Karpas-422 (cell line): Measurements from ENCODE around the gene STT3A. TPM values are rescaled to one million over a fixed set of nuclear protein-coding genes. Genes with fewer than 3 reads are reported as not detected.

ENCODE experiments used
- DNase-seq: peaks from one replicate; pipeline ENCODE4 v3.0.0-alpha.2; 2015
- H2AFZ ChIP-seq: fragments of 200-600 bp; sonication (generic); 2 replicates; pipeline ENCODE4 v1.6.1; 2014; ENCODE audit warnings: antibody characterized with exemption, low read length, mixed read lengths
- H3K27ac ChIP-seq: fragments of 200-600 bp; sonication (generic); 2 replicates; pipeline ENCODE4 v1.5.1; 2014; ENCODE audit warnings: mild to moderate bottlenecking, low read length, moderate library complexity
- H3K27me3 ChIP-seq: fragments of 200-600 bp; sonication (generic); 2 replicates; pipeline ENCODE4 v1.6.1; 2014; ENCODE audit warnings: low read length, mixed read lengths
- H3K36me3 ChIP-seq: fragments of 200-600 bp; sonication (generic); 2 replicates; pipeline ENCODE4 v1.6.1; 2014; ENCODE audit warnings: low read length, mixed read lengths; ENCODE audit not compliant: insufficient read depth
- H3K4me1 ChIP-seq: fragments of 200-600 bp; sonication (generic); 2 replicates; pipeline ENCODE4 v1.6.1; 2014; ENCODE audit warnings: mild to moderate bottlenecking, low read length, mixed read lengths
- H3K4me2 ChIP-seq: fragments of 200-600 bp; sonication (generic); 2 replicates; pipeline ENCODE4 v1.6.1; 2014; ENCODE audit warnings: low read length, low read depth, mild to moderate bottlenecking; ENCODE audit not compliant: poor library complexity, severe bottlenecking
- H3K4me3 ChIP-seq: fragments of 200-600 bp; sonication (generic); 2 replicates; pipeline ENCODE4 v1.5.1; 2014; ENCODE audit warnings: mild to moderate bottlenecking, antibody characterized with exemption, low read length, mixed read lengths
- H3K79me2 ChIP-seq: fragments of 200-600 bp; sonication (generic); 2 replicates; pipeline ENCODE4 v1.6.1; 2014; ENCODE audit warnings: mild to moderate bottlenecking, low read length, mixed read lengths
- H3K9ac ChIP-seq: fragments of 200-600 bp; sonication (generic); 2 replicates; pipeline ENCODE4 v1.6.0; 2014; ENCODE audit warnings: low read length
- H3K9me2 ChIP-seq: fragments of 200-600 bp; sonication (generic), shearing (Covaris generic); replicated peaks from 2 replicates; pipeline ENCODE4 v1.6.0; 2014; ENCODE audit warnings: mild to moderate bottlenecking, low read length, moderate library complexity; ENCODE audit not compliant: insufficient read depth
- H3K9me3 ChIP-seq: fragments of 300-700, 200-600 bp; sonication (generic); 2 replicates; pipeline ENCODE4 v1.6.1; 2014; ENCODE audit warnings: low read length, mixed read lengths
- H4K20me1 ChIP-seq: fragments of 200-600 bp; sonication (generic); 2 replicates; pipeline ENCODE4 v1.6.1; 2014; ENCODE audit warnings: mild to moderate bottlenecking, antibody characterized with exemption, low read length, low read depth; ENCODE audit not compliant: insufficient read depth
- total RNA-seq: library from RNA; depleted of rRNA; stranded (reverse); fragments of >200 nt; shearing (Covaris generic); gene quantifications from 2 replicates; pipeline ENCODE4 v1.2.3, GENCODE V29; 2014; ENCODE audit warnings: low replicate concordance

The STT3A gene
- total RNA-seq, 1 experiment from 2014 or later, result 76.2 TPM

GRCh38 chr11:125645871-125646270, 53.2 kb downstream of the STT3A start:
- peaks cover 28% of the 10 kb centered on the region for H3K79me2 ChIP-seq
- no peak overlapping the region for H3K4me2 ChIP-seq
- H3K27ac ChIP-seq, result no peak overlapping the region
- H3K27me3 ChIP-seq, result no peaks in the 10 kb centered on the region
- H3K9me3 ChIP-seq, result no peaks in the 10 kb centered on the region
- no peaks in the 10 kb centered on the region for H3K4me1 ChIP-seq
- H3K9me2 ChIP-seq, result no peaks in the 10 kb centered on the region
- H4K20me1 ChIP-seq, result no peaks in the 10 kb centered on the region
- no peak overlapping the region for H2AFZ ChIP-seq
- DNase-seq, result no peak
- no peak overlapping the region for H3K9ac ChIP-seq
- no peak overlapping the region for H3K4me3 ChIP-seq
- H3K36me3 ChIP-seq, result peaks cover 25% of the 10 kb centered on the region

- no peak overlapping the region for H3K4me2 ChIP-seq
- no peaks in the 10 kb centered on the region for H3K27me3 ChIP-seq
- H3K9ac ChIP-seq, result no peak overlapping the region
- no peak overlapping the region for H2AFZ ChIP-seq
- H3K36me3 ChIP-seq, result peaks cover 17% of the 10 kb centered on the region
- DNase-seq, result no peak
- H3K4me3 ChIP-seq, result no peak overlapping the region
- no peaks in the 10 kb centered on the region for H3K4me1 ChIP-seq
- H3K79me2 ChIP-seq, result peaks cover 40% of the 10 kb centered on the region
- no peaks in the 10 kb centered on the region for H4K20me1 ChIP-seq
- H3K27ac ChIP-seq, result no peak overlapping the region
- H3K9me2 ChIP-seq, result no peaks in the 10 kb centered on the region
- H3K9me3 ChIP-seq, result no peaks in the 10 kb centered on the region
Observed at GRCh38 chr11:125649465-125650166, 57.0 kb downstream of the STT3A start.

GRCh38 chr11:125662689-125663088, 70.0 kb downstream of the STT3A start:
- H3K4me3 ChIP-seq, result no peak overlapping the region
- no peaks in the 10 kb centered on the region for H3K9me2 ChIP-seq
- H3K27ac ChIP-seq, result no peak overlapping the region
- H3K79me2 ChIP-seq, result peaks cover 43% of the 10 kb centered on the region
- no peak overlapping the region for H3K9ac ChIP-seq
- no peaks in the 10 kb centered on the region for H3K9me3 ChIP-seq
- no peak for DNase-seq
- peaks cover 19% of the 10 kb centered on the region for H3K36me3 ChIP-seq
- no peaks in the 10 kb centered on the region for H3K27me3 ChIP-seq
- H2AFZ ChIP-seq, result no peak overlapping the region
- H4K20me1 ChIP-seq, result no peaks in the 10 kb centered on the region
- H3K4me2 ChIP-seq, result no peak overlapping the region
- H3K4me1 ChIP-seq, result peaks cover 4% of the 10 kb centered on the region; the same call in 1 of the 2 replicates

GRCh38 chr11:125663910-125664309, 71.3 kb downstream of the STT3A start:
- H3K79me2 ChIP-seq, result peaks cover 44% of the 10 kb centered on the region
- H3K27me3 ChIP-seq, result no peaks in the 10 kb centered on the region
- H4K20me1 ChIP-seq, result no peaks in the 10 kb centered on the region
- H3K36me3 ChIP-seq, result peaks cover 19% of the 10 kb centered on the region
- no peaks in the 10 kb centered on the region for H3K9me2 ChIP-seq
- H3K27ac ChIP-seq, result no peak overlapping the region
- no peak overlapping the region for H3K9ac ChIP-seq
- peaks cover 4% of the 10 kb centered on the region; the same call in 1 of the 2 replicates for H3K4me1 ChIP-seq
- no peaks in the 10 kb centered on the region for H3K9me3 ChIP-seq
- no peak overlapping the region for H3K4me3 ChIP-seq
- H2AFZ ChIP-seq, result no peak overlapping the region
- DNase-seq, result no peak
- H3K4me2 ChIP-seq, result no peak overlapping the region

GRCh38 chr11:125667151-125667550, 74.5 kb downstream of the STT3A start:
- Histone ChIP-seq H3K4me1 (peaks cover 4% of the 10 kb centered on the region; the same call in 1 of the 2 replicates), H3K27ac (no peak overlapping the region), H3K9me2 (no peaks in the 10 kb centered on the region), H3K4me2 (no peak overlapping the region), H3K36me3 (peaks cover 12% of the 10 kb centered on the region; the same call in 1 of the 2 replicates), H3K9ac (no peak overlapping the region), H4K20me1 (no peaks in the 10 kb centered on the region), H3K9me3 (no peaks in the 10 kb centered on the region), H2AFZ (no peak overlapping the region), H3K27me3 (no peaks in the 10 kb centered on the region), H3K4me3 (no peak overlapping the region), H3K79me2 (peaks cover 38% of the 10 kb centered on the region)
- DNase-seq, result no peak

- H3K4me2 ChIP-seq, result no peak overlapping the region
- DNase-seq, result no peak
- H3K79me2 ChIP-seq, result peaks cover 20% of the 10 kb centered on the region
- no peaks in the 10 kb centered on the region for H3K4me1 ChIP-seq
- no peaks in the 10 kb centered on the region for H4K20me1 ChIP-seq
- H3K27me3 ChIP-seq, result no peaks in the 10 kb centered on the region
- H3K9ac ChIP-seq, result no peak overlapping the region
- no peak overlapping the region for H2AFZ ChIP-seq
- H3K9me3 ChIP-seq, result no peaks in the 10 kb centered on the region
- H3K4me3 ChIP-seq, result no peak overlapping the region
- H3K9me2 ChIP-seq, result no peaks in the 10 kb centered on the region
- H3K27ac ChIP-seq, result no peak overlapping the region
- peaks cover 8% of the 10 kb centered on the region; the same call in 1 of the 2 replicates for H3K36me3 ChIP-seq
Observed at GRCh38 chr11:125670172-125670571, 77.5 kb downstream of the STT3A start.

- H3K4me1 ChIP-seq, result no peaks in the 10 kb centered on the region
- no peak overlapping the region for H2AFZ ChIP-seq
- no peak overlapping the region for H3K4me3 ChIP-seq
- no peaks in the 10 kb centered on the region for H3K9me3 ChIP-seq
- peaks cover 10% of the 10 kb centered on the region; the same call in 1 of the 2 replicates for H3K79me2 ChIP-seq
- no peaks in the 10 kb centered on the region for H3K27me3 ChIP-seq
- H3K9me2 ChIP-seq, result no peaks in the 10 kb centered on the region
- no peak overlapping the region for H3K4me2 ChIP-seq
- peaks cover 6% of the 10 kb centered on the region; the same call in 1 of the 2 replicates for H3K36me3 ChIP-seq
- no peak overlapping the region for H3K27ac ChIP-seq
- no peaks in the 10 kb centered on the region for H4K20me1 ChIP-seq
- DNase-seq, result no peak
- H3K9ac ChIP-seq, result no peak overlapping the region
Observed at GRCh38 chr11:125671561-125671960, 78.9 kb downstream of the STT3A start.
